Heart left ventricle (tissue), 13 donors: ENCODE results near the gene SLC4A2.

Source experiments
- POLR2A ChIP-seq, 2 donors: fragments of 450-650 bp; IDR thresholded peaks; one replicate each; pipeline ENCODE4 v1.6.1; 2017; ENCODE audit warnings: antibody characterized with exemption in 2 of 2, mild to moderate bottlenecking in 2 of 2, moderate library complexity in 2 of 2
- TF ChIP-seq, protein P1 (sequence below), 12 donors: fragments of 200-600 bp; sonication (generic) in 4 of 12; IDR thresholded peaks; one replicate each; pipeline versions ENCODE4 v1.5.0 to v1.8.0; 2018 to 2022; ENCODE audit warnings: antibody characterized with exemption in 12 of 12, mild to moderate bottlenecking in 5 of 12
- donor health status: ischemic (EF 13 %, LVEDD 7.1; RV severe dilation, severe dysfunction).
- donor health status: DM: no; HTN: yes; CAD: no.
- donor health status: DM: no; HTN: no; CAD: no.
- donor health status: ischemic (EF 25% LVEDD 6.9; RV normal size, moderate dysfunction).
- donor health status: ischemic (EF 25% LVEDD 5.7; RV mildly dilated, moderate dysfunction).
- donor health status: ischemic (EF 35%, LVEDD 5.7; RV mildly dilated, moderate dysfunction).
- donor health status: nonischemic (EF 11% LVEDD 7.7; RV severe dilation, severe dysfunction).
- donor health status: DM: yes; HTN: yes; CAD: no.
- donor health status: PGD.
- donor health status: ischemic (EF 29% LVEDD 5.4; RV normal size, mild dysfunction).
- donor health status: nonischemic (EF 23%, LVEDD 6.1; RV moderate dilation, normal function).

DNA sequence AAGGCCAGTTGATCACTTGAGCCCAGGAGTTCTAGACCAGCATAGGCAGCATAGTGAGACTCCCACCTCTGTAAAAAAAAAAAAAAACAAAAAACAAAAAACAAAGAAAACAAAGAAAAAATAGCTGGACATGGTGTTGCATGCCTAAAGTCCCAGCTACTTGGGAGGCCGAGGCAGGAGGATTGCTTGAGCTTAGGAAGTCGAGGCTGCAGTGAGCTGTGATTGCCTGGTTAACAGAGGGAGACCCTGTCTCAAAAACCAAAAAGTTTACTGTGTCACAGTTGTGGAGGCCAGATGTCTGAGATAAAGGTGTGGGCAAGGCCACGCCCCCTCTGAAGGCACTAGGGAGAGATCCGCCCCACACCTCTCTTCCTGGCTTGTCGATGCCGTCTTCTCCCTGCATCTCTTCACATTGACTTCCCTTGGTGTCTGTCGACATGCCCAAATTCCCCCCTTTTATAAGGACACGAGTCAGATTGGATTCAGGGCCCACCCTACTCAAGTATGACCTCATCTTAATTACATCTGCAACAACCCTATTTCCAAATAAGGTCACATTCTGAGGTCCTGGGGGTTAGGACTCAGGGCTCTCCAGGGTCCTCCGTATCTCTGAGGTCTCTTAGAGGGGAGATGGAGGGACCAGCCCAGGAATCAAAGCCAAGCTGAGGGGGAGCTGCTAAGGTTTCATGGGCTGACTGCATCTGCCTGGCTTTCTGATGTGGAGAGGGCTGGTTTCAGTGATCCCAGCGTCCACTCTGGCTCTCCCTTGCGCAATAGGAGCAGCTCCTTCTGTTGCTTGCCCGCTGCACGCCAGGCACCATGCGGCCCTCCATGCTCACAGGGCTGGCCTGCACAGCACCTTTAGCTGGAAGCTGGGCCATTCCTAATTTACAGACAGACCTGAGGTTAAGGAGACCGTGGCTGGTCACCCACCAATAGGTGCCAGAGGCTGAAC is 50.0 kb downstream of the SLC4A2 start:
- TF ChIP-seq, protein P1, sequence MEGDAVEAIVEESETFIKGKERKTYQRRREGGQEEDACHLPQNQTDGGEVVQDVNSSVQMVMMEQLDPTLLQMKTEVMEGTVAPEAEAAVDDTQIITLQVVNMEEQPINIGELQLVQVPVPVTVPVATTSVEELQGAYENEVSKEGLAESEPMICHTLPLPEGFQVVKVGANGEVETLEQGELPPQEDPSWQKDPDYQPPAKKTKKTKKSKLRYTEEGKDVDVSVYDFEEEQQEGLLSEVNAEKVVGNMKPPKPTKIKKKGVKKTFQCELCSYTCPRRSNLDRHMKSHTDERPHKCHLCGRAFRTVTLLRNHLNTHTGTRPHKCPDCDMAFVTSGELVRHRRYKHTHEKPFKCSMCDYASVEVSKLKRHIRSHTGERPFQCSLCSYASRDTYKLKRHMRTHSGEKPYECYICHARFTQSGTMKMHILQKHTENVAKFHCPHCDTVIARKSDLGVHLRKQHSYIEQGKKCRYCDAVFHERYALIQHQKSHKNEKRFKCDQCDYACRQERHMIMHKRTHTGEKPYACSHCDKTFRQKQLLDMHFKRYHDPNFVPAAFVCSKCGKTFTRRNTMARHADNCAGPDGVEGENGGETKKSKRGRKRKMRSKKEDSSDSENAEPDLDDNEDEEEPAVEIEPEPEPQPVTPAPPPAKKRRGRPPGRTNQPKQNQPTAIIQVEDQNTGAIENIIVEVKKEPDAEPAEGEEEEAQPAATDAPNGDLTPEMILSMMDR (IDR thresholded peaks at IDR 0.05) = no peak
- TF ChIP-seq POLR2A (IDR thresholded peaks at IDR 0.05) = no peak
